Spinal cord (tissue), 10 donors: Measurements from ENCODE around the gene PDCD1. TPM values are rescaled to one million over a fixed set of nuclear protein-coding genes. Genes with fewer than 3 reads are reported as not detected.
"Not testable (repeated sequence)": the region's sequence is repeated elsewhere in the genome, so short reads cannot be mapped to it uniquely, and the experiment has no call there.

Source experiments
- DNase-seq, 6 donors: peaks; one replicate each; pipeline versions ENCODE4 v3.0.0 to v3.0.0-alpha.2; 2013 to 2015; ENCODE audit warnings: low spot score in 6 of 6, low read depth in 4 of 6
- H3K27ac ChIP-seq: one replicate; pipeline ENCODE4 v1.5.1; 2013; ENCODE audit warnings: low read depth, low read length, control low read depth
- H3K27me3 ChIP-seq: one replicate; pipeline ENCODE4 v1.6.1; 2013; ENCODE audit warnings: low read length; ENCODE audit not compliant: control insufficient read depth, insufficient read depth
- H3K36me3 ChIP-seq: one replicate; pipeline ENCODE4 v1.6.1; 2013; ENCODE audit warnings: low read length; ENCODE audit not compliant: control insufficient read depth, insufficient read depth
- H3K4me1 ChIP-seq: one replicate; pipeline ENCODE4 v1.6.1; 2013; ENCODE audit warnings: low read length; ENCODE audit not compliant: control insufficient read depth, insufficient read depth
- H3K4me3 ChIP-seq: one replicate; pipeline ENCODE4 v1.5.1; 2013; ENCODE audit warnings: low read depth, low read length, control low read depth
- H3K9me3 ChIP-seq: one replicate; pipeline ENCODE4 v1.6.1; 2013; ENCODE audit warnings: low read length; ENCODE audit not compliant: control insufficient read depth, insufficient read depth
- WGBS: methylation state at CpG from one replicate; pipeline ENCODE4 v1.1.5; 2013; ENCODE audit warnings: missing lambda C conversion rate; ENCODE audit not compliant: insufficient coverage; 5-methylcytosine and 5-hydroxymethylcytosine counted together
- polyA plus RNA-seq, 2 donors: library from polyadenylated mRNA; unstranded; fragments of 120-200 nt; gene quantifications; one replicate each; pipeline ENCODE4 v1.2.1, GENCODE V29; 2013; ENCODE audit not compliant: insufficient read length in 2 of 2
- total RNA-seq, 2 donors: library from RNA; depleted of rRNA in 1 of 2; stranded (reverse); fragments of 120-200 nt in 1 of 2; fragments of >200 nt in 1 of 2; gene quantifications; one replicate each; pipeline versions ENCODE4 v1.2.3 to v1.2.4, GENCODE V29; 2013 to 2014
- donor health status: healthy.

Gene PDCD1
- total and polyA plus RNA-seq, 4 donors: 0.06 to 0.20 TPM; not detected in 2

DNA sequence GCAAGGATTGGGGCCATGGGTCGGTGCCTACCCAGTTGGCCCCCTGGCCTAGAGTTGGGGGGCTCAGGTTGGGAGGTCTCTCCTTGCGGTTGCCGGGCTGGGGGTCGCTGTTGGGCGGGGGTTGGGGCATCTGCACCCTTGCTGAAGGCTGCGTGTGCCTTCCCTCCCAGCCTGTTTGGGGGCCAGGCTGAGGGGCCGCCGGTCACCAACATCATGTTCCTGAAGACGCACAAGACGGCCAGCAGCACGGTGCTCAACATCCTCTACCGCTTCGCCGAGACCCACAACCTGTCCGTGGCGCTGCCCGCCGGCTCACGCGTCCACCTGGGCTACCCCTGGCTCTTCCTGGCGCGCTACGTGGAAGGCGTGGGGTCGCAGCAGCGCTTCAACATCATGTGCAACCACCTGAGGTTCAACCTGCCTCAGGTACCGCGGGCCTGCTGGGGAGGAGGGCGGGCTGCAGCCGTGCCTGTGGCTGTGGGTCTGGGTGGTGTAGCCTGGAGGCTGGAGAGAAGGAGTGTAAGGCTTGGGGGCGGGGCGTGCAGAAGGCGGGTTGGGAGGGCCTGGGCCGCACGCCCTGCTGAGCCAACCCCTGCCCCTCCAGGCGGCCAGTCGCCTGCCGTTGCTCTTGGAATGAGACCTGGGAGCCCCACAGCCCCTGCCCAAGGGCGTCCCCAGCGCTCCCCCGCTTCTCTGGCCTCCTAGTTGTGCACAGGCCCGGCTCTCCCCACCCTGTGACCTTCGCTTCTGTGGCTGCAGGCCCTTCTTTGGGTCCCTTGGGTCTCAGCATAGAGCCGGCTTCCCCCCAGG is 56.9 kb downstream of the PDCD1 start:
- Histone ChIP-seq H3K4me3 (no peak overlapping the region), H3K4me1 (peaks cover 32% of the 10 kb centered on the region), H3K36me3 (no peaks in the 10 kb centered on the region), H3K27me3 (peaks cover 12% of the 10 kb centered on the region), H3K27ac (no peak overlapping the region), H3K9me3 (no peaks in the 10 kb centered on the region)
- DNase-seq: peak in 1 of 6 donors; percentile 0
- WGBS: 80% methylated on average over 41 of the region's 44 CpGs

DNA sequence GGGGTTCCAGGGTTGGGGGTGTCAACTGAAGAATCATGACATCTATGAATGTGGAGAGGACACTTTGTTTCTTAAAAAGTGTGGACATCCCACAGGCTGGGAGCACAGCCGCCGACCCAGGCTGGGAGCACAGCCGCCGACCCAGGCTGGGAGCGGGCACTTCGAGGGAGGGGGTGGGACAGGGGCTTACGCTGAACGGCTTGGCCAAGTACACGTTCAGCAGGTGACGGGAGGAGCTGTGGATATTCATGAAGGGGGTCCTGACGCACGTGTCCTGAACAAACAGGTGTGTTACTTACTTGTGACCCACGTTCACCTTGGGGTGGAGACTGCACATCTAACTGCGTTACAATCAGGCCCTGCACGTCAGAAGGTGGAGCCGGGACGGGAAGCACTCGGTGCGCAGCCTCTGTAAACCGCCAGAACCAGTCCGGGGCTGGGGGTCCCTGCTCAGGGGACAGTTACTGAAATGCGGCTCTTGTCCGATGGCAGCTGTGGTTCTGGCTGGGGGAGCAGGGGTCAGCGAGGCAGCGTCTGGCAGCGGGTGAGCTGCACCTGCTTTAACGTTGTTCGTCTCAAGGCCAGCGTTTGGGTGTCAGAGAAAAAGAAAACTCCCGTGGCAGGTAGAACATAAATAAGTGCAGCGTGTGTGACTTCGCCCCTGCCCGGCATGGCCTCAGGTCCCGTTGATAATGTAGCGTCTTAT is 58.3 kb downstream of the PDCD1 start:
- not testable (repeated sequence) for DNase-seq

More for the DNA sequence above, 58.3 kb downstream of the PDCD1 start:
- not testable (repeated sequence) for H3K4me3 ChIP-seq, H3K9me3 ChIP-seq, H3K27ac ChIP-seq, H3K36me3 ChIP-seq
- 80% methylated on average over 32 of the region's 35 CpGs for WGBS
- peaks cover 12% of the 10 kb centered on the region for H3K27me3 ChIP-seq
- peaks cover 32% of the 10 kb centered on the region for H3K4me1 ChIP-seq

Other genes starting within 250 kb of the PDCD1 start
- gene THAP4, start 221.7 kb downstream of the PDCD1 start, total RNA-seq: 10 to 100 TPM; 18.5 to 45.8 TPM
- 10 to 100 TPM; 45.1 to 48.4 TPM for gene THAP4, start 221.7 kb downstream of the PDCD1 start, polyA plus RNA-seq
- 10 to 100 TPM; 53.8 to 64.2 TPM for gene ATG4B, start 221.2 kb downstream of the PDCD1 start, total RNA-seq
- gene ATG4B, start 221.2 kb downstream of the PDCD1 start, polyA plus RNA-seq: 100 to 1,000 TPM in 1 of 2 donors, 10 to 100 TPM in 1; 83.9 to 124 TPM
- gene DTYMK, start 172.1 kb downstream of the PDCD1 start, total RNA-seq: 10 to 100 TPM; 13.1 to 34.2 TPM
- 10 to 100 TPM; 43.8 to 51.6 TPM for gene DTYMK, start 172.1 kb downstream of the PDCD1 start, polyA plus RNA-seq
- 10 to 100 TPM; 29.9 to 37.4 TPM for gene ING5, start 156.9 kb downstream of the PDCD1 start, total RNA-seq
- gene ING5, start 156.9 kb downstream of the PDCD1 start, polyA plus RNA-seq: 10 to 100 TPM; 34.3 to 51.2 TPM
- 10 to 100 TPM; 12.4 to 12.7 TPM for gene D2HGDH, start 124.3 kb downstream of the PDCD1 start, total RNA-seq
- gene D2HGDH, start 124.3 kb downstream of the PDCD1 start, polyA plus RNA-seq: 10 to 100 TPM; 25.9 to 42.8 TPM
- under 1 TPM; 0.33 to 0.50 TPM for gene GAL3ST2, start 82.1 kb downstream of the PDCD1 start, total RNA-seq
- gene GAL3ST2, start 82.1 kb downstream of the PDCD1 start, polyA plus RNA-seq: under 1 TPM; 0.77 to 0.79 TPM
- gene NEU4, start 49.7 kb downstream of the PDCD1 start, total RNA-seq: 1 to 10 TPM; 1.2 to 1.3 TPM
- 1 to 10 TPM; 8.2 to 8.3 TPM for gene NEU4, start 49.7 kb downstream of the PDCD1 start, polyA plus RNA-seq
- gene RTP5, start 10.8 kb upstream of the PDCD1 start, total RNA-seq: 1 to 10 TPM; 1.9 to 5.3 TPM
- gene RTP5, start 10.8 kb upstream of the PDCD1 start, polyA plus RNA-seq: 10 to 100 TPM; 27.9 to 30.2 TPM